Stimulated activated CD4-positive, alpha-beta T cell treated with anti-CD3 and anti-CD28 coated beads, Interleukin-1b, Interleukin-23, amount 100 ng/mL, for 48 hours (primary cell): ENCODE measurements around the gene DAND5.
A peak's percentile ranks its signal among the peaks of the same experiment; 100 is the strongest.

Experiments
- DNase-seq: peaks from one replicate; pipeline ENCODE4 v3.0.0-alpha.2; 2020

The DAND5 gene, protein sequence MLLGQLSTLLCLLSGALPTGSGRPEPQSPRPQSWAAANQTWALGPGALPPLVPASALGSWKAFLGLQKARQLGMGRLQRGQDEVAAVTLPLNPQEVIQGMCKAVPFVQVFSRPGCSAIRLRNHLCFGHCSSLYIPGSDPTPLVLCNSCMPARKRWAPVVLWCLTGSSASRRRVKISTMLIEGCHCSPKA

DNA sequence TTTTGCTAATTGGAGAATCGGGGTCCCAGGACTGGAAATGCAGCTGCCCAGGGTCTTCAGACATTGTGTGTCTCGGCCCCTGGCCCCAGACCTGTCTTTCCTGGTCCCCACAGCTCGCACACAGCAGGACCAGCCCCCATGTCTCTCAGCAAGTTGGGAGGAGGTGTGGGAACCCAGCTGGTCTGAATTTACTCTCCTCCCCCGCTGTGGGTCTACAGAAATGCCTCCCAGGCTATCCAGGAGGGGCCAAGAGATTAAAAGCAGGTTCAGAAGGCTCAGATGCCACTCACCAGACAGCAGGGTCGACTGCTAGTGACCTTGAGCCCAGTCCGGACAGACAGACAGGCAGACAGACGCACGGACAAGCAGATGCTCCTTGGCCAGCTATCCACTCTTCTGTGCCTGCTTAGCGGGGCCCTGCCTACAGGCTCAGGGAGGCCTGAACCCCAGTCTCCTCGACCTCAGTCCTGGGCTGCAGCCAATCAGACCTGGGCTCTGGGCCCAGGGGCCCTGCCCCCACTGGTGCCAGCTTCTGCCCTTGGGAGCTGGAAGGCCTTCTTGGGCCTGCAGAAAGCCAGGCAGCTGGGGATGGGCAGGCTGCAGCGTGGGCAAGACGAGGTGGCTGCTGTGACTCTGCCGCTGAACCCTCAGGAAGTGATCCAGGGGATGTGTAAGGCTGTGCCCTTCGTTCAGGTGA, at the start of gene DAND5:
Gene DAND5, plus strand, starts transcription at position 285 of the 697 bp plus-strand sequence. Its CDS starts 85 bp downstream, at position 370.
- DNase-seq = no peak

DNA sequence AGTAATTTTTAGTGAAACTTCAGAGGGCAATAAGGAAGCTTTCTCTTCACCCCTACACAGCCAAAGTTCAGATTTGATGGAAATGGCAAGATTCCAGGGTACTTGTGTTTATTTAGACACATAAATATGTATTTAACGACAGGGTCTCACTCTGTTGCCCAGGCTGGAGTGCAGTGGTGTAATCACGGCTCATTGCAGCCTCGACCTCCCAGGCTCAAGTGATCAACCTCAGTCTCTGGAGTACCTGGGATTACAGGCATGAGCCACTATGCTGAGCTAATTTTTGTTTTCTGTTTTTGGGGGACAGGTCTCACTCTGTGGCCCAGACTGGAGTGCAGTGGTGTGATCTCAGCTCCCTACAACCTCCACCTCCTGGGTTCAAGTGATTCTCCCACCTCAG, 48.3 kb upstream of the DAND5 start:
- DNase-seq = no peak

DNA sequence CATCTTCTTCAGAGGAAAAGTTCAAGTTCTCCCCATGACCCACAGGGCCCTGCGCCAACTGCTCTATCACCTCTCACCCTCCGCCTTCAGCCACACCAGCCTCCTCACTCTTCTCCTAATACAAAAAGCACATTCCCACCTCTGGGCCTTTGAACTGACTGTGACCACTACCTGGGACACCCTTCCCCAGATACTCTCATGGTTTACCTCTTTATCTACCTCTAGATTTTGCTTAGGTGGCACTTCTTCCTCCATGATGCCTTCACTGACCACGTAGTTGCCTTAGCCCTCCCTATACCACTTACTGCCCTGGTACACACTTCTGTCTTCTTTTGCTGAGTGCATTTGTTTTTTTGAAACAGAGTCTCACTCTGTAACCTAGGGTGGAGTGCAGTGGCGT, 46.4 kb upstream of the DAND5 start:
- DNase-seq = no peak

DNA sequence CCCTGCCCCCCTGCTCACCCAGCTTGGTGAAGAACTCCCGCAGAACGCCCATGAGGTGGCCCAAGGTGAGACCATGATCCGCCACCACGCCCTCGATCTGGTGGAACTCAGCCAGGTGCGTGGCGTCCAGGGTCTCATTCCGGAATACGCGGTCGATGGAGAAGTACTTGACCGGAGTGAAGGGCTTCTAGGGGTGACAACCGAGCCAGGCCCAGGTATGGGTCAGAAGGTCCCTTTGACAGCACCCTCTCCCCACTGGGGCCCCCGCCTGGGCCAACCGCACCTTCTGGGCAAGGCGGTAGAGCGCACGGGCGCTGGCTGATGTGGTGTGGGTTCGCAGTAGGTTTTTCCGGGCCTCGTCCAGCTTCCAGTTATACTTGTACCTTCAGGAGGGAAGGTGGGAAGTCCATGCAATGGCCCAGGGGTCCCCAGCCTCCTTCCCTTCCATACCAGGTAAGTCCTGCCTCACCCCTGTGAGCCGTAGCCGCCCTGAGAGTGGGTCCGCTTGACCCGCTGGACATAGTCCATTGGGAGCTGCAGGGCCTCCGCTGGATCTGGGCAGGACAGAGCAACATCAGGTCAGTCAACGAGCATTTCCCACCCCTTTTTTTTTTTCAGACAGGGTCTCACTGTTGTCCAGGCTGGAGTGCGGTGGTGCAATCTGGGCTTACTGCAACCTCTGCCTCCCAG, 44.6 kb upstream of the DAND5 start:
- no peak for DNase-seq

DNA sequence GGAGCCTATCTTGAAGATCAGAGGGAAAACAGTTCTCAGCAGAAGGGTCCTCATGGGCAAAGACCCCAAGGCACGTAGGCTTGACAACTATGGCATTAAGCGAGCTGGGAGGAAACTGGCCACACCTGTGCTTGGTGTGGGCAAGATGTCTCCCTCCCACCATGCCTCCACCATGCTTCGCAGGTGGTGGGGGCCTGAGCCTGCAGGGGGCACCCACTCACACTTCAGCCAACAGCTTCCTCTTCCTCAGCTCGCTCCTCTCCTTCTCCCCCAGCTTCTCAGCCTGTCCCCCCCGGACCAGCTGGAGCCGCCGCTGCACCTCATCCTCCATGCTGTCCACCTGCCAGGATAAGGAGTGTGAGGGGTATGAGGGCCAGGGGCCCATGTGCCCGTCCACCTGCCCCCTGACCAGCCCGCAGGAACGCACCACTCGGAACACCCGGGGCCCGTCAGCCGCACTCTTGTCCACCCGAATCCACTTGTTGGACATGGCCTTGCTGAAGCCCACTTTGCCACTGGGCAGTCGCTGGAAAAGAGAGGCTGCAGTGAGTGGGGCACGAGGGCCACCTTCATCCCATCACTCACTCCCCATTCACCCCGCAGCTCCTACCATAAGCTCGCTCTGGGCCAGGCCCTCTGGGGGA, 39.3 kb upstream of the DAND5 start:
- no peak for DNase-seq

DNA sequence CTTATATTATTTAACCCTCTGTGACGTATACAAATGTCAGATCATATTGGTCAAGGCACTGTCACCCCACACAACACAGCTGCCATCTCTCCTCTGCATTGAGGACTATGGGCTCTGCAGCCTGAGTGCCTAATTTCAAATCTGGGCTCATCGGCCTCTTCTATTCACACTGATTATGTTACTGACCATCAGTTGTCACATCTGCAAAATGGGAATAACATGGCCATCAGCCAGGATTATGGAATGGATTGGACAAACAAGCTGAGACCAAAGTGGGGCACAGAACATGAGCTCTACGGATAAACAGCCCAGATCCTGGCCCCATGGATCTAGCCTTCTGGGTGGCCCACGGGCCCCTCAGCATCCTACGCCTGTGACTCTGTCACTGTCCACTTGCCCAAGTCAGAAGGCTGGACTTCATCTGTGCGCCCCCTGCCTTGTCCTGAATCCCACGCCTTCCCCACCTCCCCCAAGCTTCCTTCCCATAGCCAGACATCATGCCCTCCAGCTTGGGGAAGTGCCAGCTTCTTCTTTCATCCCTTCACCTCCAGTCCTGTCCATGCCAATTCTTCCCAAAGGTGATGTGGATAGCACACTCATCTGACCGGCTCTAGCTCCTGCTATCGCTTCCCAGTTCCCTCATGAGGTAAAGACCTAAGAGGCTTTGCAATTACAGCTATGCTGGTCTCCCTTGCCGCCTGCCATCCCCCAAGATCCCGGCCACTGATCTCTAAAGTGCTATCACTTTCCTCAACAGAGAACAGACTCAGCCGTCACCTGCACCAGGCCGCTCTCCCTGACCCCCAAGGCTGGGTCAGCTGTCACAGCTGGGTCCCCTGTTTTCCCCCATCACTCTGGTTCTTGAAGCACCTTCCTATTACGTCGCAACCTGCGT, 36.7 kb upstream of the DAND5 start:
- no peak for DNase-seq

DNA sequence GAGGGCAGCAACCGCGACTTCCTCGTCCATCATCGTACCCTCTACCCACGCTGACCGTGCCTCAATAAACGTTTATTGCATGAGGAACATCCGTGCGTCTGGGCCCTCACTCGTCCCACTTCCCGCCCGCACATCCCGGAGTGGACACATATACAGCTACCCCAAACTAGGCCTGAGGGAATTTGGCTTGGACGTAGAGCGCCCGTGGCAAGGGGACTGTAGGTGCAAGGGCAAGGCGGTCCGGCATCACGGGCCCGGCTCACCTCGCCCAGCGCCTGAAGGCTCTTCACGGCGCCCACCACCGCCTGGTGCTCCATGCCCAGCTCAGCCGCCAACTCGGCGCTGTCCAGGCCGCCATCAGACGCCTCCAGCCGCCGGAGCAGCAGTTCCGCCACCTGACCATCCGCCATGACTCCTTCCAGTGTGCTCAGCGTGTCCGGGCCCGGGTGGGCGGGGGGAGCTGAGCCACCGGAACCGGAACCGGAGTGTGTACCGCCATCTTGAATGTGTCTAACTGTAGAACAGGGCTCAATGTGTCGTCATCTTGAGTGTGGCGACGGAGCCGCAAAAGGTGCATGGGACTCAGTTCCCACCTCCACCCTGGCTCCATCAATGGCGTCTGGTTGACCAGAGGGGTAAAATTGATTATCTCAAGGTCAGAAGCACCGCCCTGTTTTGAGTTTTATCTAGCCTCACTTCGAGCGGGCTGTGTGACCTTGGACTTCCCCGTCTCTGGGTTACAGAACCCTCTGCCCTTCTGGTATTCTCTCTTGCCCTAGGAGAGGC, 35.9 kb upstream of the DAND5 start, which contains the start of gene FARSA:
Gene FARSA, minus strand, starts transcription at position 425 of the 786 bp plus-strand sequence. Its CDS starts 15 bp downstream, at position 410.
- DNase-seq = peak; percentile 92

DNA sequence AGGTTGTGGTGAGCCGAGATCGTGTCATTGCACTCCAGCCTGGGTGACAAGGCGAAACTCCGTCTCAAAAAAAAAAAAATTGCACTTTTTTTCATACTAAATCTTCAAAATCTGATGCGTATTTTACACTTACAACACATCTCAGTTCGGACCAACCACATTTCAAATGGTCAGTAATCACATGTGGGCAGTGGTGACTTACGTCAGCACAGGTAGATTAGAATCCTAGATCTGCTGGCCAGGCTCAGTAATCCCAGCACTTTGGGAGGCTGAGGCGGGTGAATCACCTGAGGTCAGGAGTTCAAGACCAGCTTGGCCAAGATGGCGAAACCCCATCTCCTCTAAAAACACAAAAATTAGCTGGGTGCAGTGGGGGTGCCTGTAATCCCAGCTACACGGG, 34.3 kb upstream of the DAND5 start:
- no peak for DNase-seq

DNA sequence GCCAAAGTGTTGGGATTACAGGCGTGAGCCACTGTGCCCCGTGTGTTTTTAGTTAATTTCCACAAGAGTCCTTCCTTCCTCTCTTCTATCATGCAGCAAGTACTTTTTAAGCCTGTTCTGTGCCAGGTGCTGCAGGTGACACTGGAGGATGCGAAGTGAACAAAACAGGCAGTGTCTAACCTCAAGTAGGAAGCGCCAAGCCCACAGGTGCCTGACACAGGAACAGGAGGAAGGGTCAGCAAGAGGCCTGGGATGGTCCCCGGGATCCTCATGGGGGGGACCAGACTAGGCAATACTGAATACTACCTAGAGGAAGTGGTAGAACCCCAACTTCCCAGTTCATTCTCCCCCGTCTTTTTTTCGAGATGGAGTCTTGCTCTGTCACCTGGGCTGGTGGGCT, 32.8 kb upstream of the DAND5 start:
- DNase-seq = no peak

DNA sequence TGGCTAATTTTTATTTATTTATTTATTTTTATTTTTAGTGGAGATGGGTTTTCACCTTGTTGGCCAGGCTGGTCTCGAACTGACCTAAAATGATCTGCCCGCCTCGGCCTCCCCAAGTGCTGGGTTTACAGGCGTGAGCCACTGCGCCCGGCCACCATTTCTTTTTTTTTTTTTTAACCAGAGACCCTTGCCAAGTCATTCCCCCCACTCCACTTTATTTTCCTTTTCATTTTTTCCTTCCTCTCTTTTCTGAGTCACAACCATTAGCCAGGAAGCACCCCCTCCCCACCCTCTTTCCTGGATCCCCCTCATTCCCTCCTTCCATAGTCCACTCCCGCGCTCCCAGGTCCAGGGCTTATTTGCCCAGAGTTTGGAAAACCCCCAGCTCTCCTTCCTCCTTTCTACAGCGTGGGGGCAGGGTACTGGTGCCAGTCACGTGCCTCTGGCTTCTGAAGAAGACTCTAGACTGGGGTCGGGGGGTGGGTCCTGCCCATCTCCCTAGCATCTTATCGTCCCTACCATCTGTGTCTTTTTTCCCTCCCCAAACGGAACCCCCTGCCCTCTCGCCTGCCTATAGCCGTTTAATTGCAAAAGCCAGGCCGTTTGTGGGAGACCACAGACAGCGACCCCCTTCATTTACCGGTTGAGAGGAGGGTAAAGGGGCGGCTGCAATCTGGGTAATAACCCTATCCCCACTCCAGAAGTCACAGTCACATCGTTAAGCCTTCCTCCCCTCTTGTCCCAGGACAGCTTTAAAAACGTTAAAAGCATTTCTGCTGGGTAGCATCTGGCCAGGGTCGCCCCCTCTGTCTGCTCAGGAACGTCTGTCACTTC, 32.1 kb upstream of the DAND5 start:
- no peak for DNase-seq

DNA sequence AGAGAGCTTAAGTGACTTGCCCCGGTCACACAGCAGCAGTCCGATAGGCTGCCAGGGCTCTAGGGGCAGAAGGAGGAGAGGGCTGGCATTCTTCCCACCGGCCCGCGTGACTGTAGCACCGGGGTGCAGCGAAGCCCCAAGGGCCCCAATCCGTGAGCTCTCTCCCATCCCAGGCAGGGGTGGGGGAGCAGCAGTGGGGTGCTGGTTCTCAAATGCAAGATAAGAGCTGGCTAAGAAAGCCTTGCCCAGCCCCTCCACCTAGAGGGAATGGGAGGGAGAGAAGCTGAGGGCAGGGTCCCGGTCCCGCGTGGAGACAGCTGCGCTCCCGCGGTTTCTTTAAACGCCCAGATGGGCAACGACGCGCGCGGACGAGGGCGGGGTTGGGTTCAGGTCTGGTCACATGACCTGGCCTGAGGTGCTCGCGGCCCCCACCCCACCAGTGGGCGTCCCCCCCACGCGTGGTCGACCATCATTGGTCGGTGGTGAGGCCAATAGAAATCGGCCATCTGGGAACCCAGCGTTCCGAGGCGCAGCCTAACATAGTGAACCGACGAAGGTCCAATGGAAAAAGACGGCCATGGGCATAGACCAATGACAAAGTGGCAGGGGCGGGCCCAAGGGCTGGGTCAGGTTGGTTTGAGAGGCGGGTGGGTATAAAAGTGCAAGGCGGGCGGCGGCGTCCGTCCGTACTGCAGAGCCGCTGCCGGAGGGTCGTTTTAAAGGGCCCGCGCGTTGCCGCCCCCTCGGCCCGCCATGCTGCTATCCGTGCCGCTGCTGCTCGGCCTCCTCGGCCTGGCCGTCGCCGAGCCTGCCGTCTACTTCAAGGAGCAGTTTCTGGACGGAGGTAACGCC, 31.2 kb upstream of the DAND5 start, which contains the start of gene CALR:
Gene CALR, plus strand, starts transcription at position 683 of the 852 bp plus-strand sequence. Its CDS starts 71 bp downstream, at position 754.
- DNase-seq = peak; percentile 100

DNA sequence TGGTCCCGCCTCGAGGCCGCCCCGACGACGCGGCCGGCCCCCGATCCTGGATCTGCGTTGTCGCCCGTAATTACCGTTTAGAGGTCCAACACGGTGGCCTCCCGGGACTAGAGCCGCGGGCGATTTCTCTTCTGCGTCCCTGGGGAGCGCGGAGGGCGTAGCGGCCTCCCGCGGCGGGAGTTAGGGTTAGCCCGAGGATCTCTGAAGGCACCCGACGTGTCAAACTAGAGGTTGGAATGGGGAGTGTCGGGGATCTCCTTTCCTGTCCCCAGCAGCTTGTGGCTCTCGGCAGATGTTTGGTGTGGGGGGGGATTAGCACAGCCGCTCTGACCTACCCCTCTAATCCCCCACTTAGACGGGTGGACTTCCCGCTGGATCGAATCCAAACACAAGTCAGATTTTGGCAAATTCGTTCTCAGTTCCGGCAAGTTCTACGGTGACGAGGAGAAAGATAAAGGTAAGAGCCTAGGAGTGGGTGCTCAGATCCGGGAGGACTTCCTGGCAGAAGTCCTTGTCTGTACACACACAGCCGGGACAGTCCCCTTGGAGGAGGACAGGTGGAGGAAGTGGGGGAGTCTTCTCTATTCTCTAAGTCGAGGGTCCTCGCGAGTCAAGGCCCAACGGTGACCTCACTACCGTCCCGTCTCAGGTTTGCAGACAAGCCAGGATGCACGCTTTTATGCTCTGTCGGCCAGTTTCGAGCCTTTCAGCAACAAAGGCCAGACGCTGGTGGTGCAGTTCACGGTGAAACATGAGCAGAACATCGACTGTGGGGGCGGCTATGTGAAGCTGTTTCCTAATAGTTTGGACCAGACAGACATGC, 30.4 kb upstream of the DAND5 start:
- DNase-seq = peak; percentile 50

DNA sequence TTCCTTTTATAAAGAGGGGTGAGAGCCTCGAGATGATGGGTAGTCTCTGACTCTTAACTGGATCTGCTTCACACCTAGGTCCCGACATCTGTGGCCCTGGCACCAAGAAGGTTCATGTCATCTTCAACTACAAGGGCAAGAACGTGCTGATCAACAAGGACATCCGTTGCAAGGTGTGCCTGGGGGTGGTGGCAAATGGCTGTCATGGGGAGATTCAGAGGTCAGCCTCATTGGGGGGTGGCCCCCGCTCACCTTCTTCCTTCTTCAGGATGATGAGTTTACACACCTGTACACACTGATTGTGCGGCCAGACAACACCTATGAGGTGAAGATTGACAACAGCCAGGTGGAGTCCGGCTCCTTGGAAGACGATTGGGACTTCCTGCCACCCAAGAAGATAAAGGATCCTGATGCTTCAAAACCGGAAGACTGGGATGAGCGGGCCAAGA, 29.4 kb upstream of the DAND5 start:
- DNase-seq = no peak

DNA sequence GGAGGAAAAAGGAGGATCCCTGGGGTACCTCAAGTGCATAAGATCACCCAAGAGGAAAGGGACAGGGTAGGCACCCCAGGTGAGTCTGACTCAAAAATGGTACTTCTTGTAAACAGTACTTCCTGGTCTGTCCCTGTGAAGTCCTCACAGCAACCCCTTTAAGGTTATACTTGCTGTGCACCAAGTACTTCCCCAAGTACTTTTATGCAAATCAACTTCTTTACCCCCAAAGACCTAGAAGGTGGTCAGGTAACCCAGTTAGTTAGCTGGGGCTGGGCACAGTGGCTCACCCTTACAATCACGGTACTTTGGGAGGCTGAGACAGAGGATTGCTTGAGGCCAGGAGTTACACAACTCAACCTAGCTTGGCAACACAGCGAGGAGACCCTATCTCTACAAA, 28.5 kb upstream of the DAND5 start:
- no peak for DNase-seq

DNA sequence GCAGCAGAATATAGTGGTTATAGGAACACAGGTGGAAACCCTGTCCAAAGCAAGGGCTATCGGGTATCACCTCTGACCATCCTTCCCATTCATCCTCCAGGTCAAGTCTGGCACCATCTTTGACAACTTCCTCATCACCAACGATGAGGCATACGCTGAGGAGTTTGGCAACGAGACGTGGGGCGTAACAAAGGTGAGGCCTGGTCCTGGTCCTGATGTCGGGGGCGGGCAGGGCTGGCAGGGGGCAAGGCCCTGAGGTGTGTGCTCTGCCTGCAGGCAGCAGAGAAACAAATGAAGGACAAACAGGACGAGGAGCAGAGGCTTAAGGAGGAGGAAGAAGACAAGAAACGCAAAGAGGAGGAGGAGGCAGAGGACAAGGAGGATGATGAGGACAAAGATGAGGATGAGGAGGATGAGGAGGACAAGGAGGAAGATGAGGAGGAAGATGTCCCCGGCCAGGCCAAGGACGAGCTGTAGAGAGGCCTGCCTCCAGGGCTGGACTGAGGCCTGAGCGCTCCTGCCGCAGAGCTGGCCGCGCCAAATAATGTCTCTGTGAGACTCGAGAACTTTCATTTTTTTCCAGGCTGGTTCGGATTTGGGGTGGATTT, 25.8 kb upstream of the DAND5 start:
- no peak for DNase-seq

DNA sequence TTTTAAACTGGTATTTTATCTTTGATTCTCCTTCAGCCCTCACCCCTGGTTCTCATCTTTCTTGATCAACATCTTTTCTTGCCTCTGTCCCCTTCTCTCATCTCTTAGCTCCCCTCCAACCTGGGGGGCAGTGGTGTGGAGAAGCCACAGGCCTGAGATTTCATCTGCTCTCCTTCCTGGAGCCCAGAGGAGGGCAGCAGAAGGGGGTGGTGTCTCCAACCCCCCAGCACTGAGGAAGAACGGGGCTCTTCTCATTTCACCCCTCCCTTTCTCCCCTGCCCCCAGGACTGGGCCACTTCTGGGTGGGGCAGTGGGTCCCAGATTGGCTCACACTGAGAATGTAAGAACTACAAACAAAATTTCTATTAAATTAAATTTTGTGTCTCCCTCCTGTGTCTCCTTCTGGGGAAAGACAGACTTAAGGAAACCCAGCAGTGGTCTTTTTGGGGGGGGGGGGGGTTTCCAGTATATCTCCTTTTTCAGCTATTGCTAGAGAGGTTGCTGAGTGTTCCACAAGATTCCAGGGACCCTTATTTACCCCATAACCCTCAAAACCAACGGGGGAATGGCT, 25.2 kb upstream of the DAND5 start:
- no peak for DNase-seq

DNA sequence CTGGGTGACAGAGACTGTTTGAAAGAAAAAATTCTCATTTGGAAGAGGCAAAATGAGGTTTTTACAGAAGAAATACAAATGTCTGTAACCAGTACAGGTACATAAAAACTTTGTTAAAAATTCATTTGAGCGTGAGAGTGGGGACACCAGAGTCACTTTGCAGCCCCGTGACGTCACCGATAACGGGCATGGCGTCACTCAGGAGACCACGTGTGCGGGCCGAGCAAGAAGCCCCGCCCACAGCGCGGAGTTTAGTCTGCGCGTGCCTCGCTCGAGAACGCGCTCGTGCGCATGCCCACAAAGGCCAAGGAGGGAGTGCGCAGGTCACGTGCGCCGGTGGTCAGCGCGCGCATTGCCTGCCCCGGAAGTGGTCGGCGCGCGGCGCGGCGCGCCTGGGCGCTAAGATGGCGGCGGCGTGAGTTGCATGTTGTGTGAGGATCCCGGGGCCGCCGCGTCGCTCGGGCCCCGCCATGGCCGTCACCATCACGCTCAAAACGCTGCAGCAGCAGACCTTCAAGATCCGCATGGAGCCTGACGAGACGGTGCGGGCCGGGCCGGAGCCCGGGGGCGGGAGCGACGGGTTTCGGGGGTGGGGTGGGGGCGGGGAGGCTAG, 23.8 kb upstream of the DAND5 start, which contains the start of gene RAD23A:
Gene RAD23A, plus strand, starts transcription at position 384 of the 613 bp plus-strand sequence. Its CDS starts 87 bp downstream, at position 471.
- DNase-seq = peak; percentile 99
